DND-41 (cell line): ENCODE measurements around the gene PDXK.

Experiments used
- ATAC-seq: fragments of 200-7000 bp; cut with Tn5 transposase; 3 replicates; pipeline ENCODE4 v1.9.1; 2021; ENCODE audit warnings: low read depth; ENCODE audit not compliant: insufficient read depth
- DNase-seq: peaks from one replicate; pipeline ENCODE4 v3.0.0-alpha.2; 2020
- H2AFZ ChIP-seq: 2 replicates; pipeline ENCODE4 v1.6.0; 2012; ENCODE audit warnings: low read depth, low read length
- H3K27ac ChIP-seq: 2 replicates; pipeline ENCODE4 v1.5.1; 2012; ENCODE audit warnings: low read length, inconsistent platforms
- H3K27me3 ChIP-seq: fragments of 200-600 bp; sonication (generic); 2 replicates; pipeline ENCODE4 v1.6.0; 2012; ENCODE audit warnings: low read length, mild to moderate bottlenecking, inconsistent platforms; ENCODE audit not compliant: insufficient read depth, poor library complexity
- H3K36me3 ChIP-seq: 2 replicates; pipeline ENCODE4 v1.5.1; 2012; ENCODE audit warnings: low read length, inconsistent platforms; ENCODE audit not compliant: insufficient read depth
- H3K4me1 ChIP-seq: 2 replicates; pipeline ENCODE4 v1.5.1; 2012; ENCODE audit warnings: mild to moderate bottlenecking, low read length; ENCODE audit not compliant: insufficient read depth
- H3K4me2 ChIP-seq: 2 replicates; pipeline ENCODE4 v1.6.0; 2012; ENCODE audit warnings: mild to moderate bottlenecking, moderate library complexity, low read length, inconsistent platforms; ENCODE audit not compliant: insufficient read depth
- H3K4me3 ChIP-seq, 2 experiments: fragments of 200-600 bp in 1 of 2; shearing (Covaris generic) in 1 of 2; 2 replicates each; pipeline ENCODE4 v1.5.1; 2012 to 2016; ENCODE audit warnings: inconsistent platforms in 2 of 2, low read length in 2 of 2, mild to moderate bottlenecking in 2 of 2, low read depth in 1 of 2, moderate library complexity in 1 of 2
- H3K79me2 ChIP-seq: 2 replicates; pipeline ENCODE4 v1.6.0; 2012; ENCODE audit warnings: low read length, inconsistent platforms; ENCODE audit not compliant: insufficient read depth
- H3K9ac ChIP-seq: 2 replicates; pipeline ENCODE4 v1.6.0; 2012; ENCODE audit warnings: low read depth, mild to moderate bottlenecking, inconsistent platforms, low read length, moderate library complexity
- H3K9me3 ChIP-seq: 2 replicates; pipeline ENCODE4 v1.5.1; 2012; ENCODE audit warnings: low read length, moderate library complexity, mild to moderate bottlenecking, inconsistent platforms; ENCODE audit not compliant: insufficient read depth, severe bottlenecking
- H4K20me1 ChIP-seq: 2 replicates; pipeline ENCODE4 v1.6.0; 2012; ENCODE audit warnings: low read length; ENCODE audit not compliant: insufficient read depth
- EZH2 ChIP-seq: IDR thresholded peaks from 3 replicates; pipeline ENCODE4 v1.6.1; 2012; ENCODE audit warnings: borderline replicate concordance, low read depth, mild to moderate bottlenecking, moderate library complexity, low read length, inconsistent platforms; ENCODE audit not compliant: severe bottlenecking
- TF ChIP-seq, protein P1 (sequence below): IDR thresholded peaks from 2 replicates; pipeline ENCODE4 v1.5.1; 2012; ENCODE audit warnings: borderline replicate concordance, low read length, moderate library complexity, mild to moderate bottlenecking; ENCODE audit not compliant: poor library complexity, severe bottlenecking; ENCODE audit errors: extremely low read depth

Gene PDXK

DNA sequence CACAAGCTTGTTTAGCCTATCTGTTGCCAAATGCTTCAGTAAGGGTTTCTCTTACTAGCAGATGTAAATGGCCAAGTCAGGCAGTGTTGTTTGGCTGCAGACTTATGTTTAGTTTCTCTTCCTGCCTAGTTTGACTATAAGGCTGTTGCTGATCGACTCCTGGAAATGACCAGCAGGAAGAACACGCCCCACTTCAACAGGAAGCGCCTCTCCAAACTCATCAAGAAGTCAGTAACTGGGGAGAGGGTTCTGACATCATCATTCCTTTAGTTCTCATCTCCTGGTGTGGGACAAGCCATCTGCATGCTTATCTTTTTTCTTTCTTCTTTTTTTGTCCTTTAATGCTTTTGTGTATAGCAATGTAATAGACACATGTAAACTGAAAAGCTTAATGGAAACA, 34.5 kb upstream of the PDXK start:
- Histone ChIP-seq H2AFZ (no peak overlapping the region), H3K4me3 (no peak overlapping the region), H3K79me2 (peaks cover 8% of the 10 kb centered on the region; the same call in 1 of the 2 replicates), H3K27me3 (no peaks in the 10 kb centered on the region), H4K20me1 (peaks cover 8% of the 10 kb centered on the region), H3K9me3 (no peaks in the 10 kb centered on the region), H3K4me1 (no peaks in the 10 kb centered on the region), H3K36me3 (peaks cover 92% of the 10 kb centered on the region), H3K4me2 (no peak overlapping the region), H3K27ac (no peak overlapping the region), H3K9ac (no peak overlapping the region)
- ATAC-seq: no peak
- TF ChIP-seq, protein P1, sequence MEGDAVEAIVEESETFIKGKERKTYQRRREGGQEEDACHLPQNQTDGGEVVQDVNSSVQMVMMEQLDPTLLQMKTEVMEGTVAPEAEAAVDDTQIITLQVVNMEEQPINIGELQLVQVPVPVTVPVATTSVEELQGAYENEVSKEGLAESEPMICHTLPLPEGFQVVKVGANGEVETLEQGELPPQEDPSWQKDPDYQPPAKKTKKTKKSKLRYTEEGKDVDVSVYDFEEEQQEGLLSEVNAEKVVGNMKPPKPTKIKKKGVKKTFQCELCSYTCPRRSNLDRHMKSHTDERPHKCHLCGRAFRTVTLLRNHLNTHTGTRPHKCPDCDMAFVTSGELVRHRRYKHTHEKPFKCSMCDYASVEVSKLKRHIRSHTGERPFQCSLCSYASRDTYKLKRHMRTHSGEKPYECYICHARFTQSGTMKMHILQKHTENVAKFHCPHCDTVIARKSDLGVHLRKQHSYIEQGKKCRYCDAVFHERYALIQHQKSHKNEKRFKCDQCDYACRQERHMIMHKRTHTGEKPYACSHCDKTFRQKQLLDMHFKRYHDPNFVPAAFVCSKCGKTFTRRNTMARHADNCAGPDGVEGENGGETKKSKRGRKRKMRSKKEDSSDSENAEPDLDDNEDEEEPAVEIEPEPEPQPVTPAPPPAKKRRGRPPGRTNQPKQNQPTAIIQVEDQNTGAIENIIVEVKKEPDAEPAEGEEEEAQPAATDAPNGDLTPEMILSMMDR: no peak
- TF ChIP-seq EZH2: no peak
- DNase-seq: no peak

DNA sequence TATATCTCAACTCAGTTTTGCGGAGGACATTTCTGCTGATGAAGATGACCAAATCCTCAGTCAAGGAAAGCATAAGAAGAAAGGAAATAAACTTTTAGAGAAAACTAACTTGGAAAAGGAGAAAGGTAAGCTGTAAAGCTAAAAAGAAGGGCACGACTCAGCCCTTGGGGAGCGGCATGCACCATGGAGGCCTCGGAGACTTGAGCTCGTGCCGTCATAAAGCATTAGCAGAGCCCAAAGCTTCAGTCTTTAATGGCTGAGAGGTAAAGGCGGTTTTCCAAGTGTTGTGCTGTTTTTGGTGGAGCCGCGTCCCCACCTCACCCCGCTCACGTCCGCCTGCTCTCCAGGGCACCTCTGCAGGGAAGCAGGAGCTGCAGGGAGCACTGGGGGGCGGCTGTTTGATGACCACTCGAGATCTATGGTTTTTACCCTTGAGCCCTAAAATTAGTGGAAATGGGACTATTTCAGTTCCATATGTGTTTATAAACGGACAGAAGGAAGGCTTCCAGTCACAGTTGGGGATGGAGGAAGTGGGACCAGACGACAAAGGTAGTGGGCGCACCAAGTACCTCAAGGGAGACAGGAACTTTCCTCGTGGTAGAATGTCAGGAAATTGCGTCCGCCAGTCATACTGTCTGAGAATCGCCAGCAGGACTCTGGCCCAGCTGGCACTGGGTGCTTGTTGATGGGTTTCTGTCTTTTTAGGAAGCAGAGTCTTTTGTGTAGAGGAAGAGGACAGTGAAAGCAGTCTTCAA, 31.9 kb upstream of the PDXK start:
- TF ChIP-seq, protein P1: no peak
- TF ChIP-seq EZH2: no peak
- Histone ChIP-seq H2AFZ (no peak overlapping the region), H3K9ac (no peak overlapping the region), H3K9me3 (no peaks in the 10 kb centered on the region), H3K4me3 (no peak overlapping the region), H3K36me3 (peaks cover 95% of the 10 kb centered on the region), H3K27ac (no peak overlapping the region), H3K79me2 (no peaks in the 10 kb centered on the region), H4K20me1 (peaks cover 8% of the 10 kb centered on the region), H3K4me1 (no peaks in the 10 kb centered on the region), H3K27me3 (no peaks in the 10 kb centered on the region), H3K4me2 (no peak overlapping the region)
- ATAC-seq (no peak), DNase-seq (no peak)

DNA sequence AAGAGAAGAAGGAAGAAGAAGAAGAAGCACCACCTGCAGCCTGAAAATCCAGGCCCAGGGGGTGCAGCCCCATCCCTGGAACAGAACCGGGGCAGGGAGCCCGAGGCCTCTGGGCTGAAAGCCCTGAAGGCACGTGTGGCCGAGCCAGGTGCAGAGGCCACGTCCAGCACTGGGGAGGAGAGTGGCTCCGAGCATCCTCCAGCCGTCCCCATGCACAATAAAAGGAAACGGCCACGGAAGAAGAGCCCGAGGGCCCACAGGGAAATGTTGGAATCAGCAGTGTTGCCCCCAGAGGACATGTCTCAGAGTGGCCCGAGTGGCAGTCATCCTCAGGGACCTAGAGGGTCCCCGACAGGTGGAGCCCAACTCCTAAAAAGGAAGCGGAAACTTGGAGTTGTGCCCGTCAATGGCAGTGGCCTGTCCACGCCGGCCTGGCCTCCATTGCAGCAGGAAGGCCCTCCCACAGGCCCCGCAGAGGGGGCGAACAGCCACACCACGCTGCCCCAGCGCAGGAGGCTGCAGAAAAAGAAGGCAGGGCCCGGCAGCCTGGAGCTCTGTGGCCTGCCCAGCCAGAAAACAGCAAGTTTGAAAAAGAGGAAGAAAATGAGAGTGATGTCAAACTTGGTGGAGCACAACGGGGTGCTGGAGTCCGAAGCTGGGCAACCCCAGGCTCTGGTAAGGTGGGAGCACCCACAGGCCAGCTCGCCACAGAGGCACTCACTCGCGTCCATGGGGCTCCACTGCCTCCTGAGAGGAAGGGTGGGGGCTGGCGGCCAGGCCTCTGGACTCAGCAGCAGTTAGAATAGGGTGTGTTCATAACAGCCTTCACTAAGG, 31.1 kb upstream of the PDXK start:
- Histone ChIP-seq H3K27me3 (no peaks in the 10 kb centered on the region), H3K9ac (no peak overlapping the region), H3K36me3 (peaks cover 96% of the 10 kb centered on the region), H3K9me3 (no peaks in the 10 kb centered on the region), H3K27ac (no peak overlapping the region), H3K4me1 (no peaks in the 10 kb centered on the region), H3K79me2 (no peaks in the 10 kb centered on the region), H3K4me2 (no peak overlapping the region), H3K4me3 (no peak overlapping the region), H4K20me1 (peaks cover 2% of the 10 kb centered on the region), H2AFZ (no peak overlapping the region)
- TF ChIP-seq, protein P1: no peak
- no peak for TF ChIP-seq EZH2
- ATAC-seq (no peak), DNase-seq (no peak)
